GM21528 (cell line): Measurements from ENCODE around the gene TNFSF12.

Experiments used
- ATAC-seq: cut with Tn5 transposase; IDR thresholded peaks from one replicate; pipeline ENCODE4 v1.9.1; 2021; ENCODE audit warnings: mild to moderate bottlenecking, moderate library complexity; ENCODE audit not compliant: unreplicated experiment, low FRiP score

Gene TNFSF12, protein sequence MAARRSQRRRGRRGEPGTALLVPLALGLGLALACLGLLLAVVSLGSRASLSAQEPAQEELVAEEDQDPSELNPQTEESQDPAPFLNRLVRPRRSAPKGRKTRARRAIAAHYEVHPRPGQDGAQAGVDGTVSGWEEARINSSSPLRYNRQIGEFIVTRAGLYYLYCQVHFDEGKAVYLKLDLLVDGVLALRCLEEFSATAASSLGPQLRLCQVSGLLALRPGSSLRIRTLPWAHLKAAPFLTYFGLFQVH

DNA sequence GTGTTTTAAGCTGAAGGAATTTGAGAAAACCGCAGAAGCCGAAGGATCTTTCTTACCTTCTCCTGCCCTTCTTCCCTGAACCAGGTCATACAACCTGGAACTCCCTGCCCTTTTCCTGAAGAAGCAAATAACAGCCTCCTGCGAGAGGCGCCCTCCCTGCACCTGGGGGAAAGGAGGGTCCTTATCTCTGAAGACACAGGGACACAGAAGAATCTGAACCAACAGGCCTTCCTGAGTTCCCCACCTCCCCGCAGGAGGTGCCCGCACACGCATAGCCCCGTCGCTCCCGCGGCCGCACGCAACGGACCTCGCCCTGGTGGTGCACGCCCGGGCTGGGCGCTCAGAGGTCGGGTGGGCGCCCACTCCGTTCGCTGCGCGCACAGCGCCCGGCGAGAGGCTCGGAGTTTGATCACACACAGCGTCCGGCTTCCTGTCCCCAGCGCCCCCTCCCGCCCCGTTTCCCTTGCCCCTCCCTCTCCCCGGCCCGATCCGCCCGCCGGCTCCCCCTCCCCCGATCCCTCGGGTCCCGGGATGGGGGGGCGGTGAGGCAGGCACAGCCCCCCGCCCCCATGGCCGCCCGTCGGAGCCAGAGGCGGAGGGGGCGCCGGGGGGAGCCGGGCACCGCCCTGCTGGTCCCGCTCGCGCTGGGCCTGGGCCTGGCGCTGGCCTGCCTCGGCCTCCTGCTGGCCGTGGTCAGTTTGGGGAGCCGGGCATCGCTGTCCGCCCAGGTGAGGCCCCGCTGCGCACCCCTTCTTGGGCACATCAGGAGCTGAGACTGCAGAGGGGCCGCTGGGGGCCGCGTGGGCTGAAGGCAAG, at the start of gene TNFSF12:
TSS of gene TNFSF12 (plus strand) at position 474 of the 816 bp plus-strand sequence. CDS start at position 570, 96 bp downstream.
- ATAC-seq: no peak

DNA sequence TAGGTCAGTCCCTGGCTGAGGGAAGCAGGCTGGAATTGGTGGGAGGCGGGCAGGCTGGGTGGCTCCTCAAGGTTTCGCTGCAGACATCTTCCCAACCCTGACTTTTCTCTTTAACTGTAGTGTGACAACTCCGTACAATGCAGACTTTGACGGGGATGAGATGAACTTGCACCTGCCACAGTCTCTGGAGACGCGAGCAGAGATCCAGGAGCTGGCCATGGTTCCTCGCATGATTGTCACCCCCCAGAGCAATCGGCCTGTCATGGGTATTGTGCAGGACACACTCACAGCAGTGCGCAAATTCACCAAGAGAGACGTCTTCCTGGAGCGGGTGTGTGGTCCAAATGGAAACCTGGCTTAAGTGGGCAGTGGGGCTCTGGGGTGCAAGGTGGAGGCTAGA, 49.7 kb upstream of the TNFSF12 start:
- ATAC-seq: no peak

DNA sequence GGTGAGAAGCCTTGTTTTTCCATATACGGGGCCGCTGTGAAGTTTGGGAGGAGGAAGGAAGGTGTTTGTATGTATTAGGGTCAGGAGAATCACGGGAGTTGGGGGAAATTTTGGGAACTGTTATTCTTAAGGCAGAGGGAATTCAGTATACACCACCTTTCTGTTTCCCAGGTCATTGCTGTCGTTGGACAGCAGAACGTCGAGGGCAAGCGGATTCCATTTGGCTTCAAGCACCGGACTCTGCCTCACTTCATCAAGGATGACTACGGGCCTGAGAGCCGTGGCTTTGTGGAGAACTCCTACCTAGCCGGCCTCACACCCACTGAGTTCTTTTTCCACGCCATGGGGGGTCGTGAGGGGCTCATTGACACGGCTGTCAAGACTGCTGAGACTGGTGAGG, 47.1 kb upstream of the TNFSF12 start:
- ATAC-seq: no peak

DNA sequence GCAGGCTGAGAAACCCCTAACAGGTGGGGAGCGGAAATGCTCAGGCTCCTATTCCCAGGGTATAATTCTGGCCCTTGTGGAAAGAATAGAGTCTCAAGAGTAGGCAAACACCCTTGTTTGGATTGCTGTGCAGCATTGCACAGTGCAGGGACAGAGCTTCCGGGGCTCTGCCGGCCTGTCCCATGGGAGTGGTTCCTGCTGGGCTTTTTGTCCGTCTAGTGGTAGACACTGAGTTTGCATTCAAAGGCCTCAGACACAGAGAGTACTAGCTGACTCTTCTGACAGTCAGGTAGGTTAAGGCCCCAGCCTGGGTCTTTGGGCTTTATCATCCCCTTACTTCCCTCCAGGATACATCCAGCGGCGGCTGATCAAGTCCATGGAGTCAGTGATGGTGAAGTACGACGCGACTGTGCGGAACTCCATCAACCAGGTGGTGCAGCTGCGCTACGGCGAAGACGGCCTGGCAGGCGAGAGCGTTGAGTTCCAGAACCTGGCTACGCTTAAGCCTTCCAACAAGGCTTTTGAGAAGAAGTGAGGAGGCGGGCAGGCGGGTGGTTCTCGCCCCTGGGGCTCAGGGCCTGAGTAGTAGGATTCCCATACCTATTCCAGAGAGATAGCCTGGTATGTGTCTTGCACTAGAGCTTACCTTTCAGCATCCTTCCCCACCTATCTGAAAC, 46.5 kb upstream of the TNFSF12 start:
- no peak for ATAC-seq

DNA sequence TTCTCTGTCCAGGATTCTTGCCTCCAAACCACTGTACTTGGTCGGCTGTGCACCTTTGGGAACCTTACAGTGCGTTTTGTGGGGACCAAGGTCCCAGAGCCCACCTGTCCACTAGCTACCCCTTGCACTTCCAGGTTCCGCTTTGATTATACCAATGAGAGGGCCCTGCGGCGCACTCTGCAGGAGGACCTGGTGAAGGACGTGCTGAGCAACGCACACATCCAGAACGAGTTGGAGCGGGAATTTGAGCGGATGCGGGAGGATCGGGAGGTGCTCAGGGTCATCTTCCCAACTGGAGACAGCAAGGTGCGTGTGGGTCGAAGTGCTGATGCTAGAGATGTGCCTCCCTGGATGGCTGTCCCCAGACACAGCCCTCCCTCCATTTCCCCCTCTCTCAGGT, 45.9 kb upstream of the TNFSF12 start:
- ATAC-seq: no peak

DNA sequence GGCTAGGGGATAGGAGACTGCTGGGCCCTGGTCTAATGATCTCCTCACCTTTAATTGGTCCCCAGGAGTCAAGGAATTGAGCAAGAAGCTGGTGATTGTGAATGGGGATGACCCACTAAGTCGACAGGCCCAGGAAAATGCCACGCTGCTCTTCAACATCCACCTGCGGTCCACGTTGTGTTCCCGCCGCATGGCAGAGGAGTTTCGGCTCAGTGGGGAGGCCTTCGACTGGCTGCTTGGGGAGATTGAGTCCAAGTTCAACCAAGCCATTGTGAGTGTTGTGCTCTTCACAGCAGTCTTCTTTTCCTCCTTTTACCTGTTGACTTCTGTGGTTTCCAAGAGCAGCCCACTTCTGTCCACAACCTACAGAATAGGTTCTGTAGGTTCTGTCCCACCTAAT, 45.3 kb upstream of the TNFSF12 start:
- no peak for ATAC-seq

DNA sequence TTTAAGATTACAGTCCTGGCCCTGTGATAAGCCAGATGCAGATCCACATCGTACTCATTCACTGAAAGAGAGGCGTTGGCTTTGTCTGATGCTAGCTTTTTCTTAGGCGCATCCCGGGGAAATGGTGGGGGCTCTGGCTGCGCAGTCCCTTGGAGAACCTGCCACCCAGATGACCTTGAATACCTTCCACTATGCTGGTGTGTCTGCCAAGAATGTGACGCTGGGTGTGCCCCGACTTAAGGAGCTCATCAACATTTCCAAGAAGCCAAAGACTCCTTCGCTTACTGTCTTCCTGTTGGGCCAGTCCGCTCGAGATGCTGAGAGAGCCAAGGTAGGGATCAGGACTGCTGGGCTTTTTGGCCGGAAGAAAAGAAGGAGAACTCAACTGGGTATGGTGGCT, 40.7 kb upstream of the TNFSF12 start:
- ATAC-seq: no peak

DNA sequence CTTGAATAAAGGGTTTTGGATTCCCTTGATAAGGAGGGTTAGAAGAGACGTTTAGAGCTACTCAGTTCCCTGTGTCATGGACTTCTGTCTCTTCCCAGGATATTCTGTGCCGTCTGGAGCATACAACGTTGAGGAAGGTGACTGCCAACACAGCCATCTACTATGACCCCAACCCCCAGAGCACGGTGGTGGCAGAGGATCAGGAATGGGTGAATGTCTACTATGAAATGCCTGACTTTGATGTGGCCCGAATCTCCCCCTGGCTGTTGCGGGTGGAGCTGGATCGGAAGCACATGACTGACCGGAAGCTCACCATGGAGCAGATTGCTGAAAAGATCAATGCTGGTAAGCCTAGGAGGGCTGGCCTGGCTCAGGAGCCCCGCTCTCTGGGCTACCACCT, 40.0 kb upstream of the TNFSF12 start:
- ATAC-seq: no peak

DNA sequence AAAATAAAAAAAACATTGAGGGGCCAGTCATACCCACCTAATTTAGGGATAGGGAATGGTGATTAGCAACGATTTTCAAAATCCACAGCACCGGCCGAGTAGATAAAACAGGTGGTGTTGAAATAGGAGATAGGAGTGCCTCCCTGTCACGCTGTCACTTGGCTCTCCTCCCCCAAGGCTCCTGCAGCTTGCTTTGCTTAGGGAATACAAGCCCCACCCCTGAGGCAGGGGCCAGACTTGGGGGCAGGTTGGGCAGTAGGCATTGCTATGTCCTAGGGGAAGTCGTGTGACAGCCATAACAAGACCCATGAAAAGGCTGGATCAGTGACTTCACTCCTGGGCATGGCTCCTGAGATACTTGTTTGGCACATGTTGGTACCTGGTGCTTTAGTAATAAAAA, 38.9 kb upstream of the TNFSF12 start:
- no peak for ATAC-seq

DNA sequence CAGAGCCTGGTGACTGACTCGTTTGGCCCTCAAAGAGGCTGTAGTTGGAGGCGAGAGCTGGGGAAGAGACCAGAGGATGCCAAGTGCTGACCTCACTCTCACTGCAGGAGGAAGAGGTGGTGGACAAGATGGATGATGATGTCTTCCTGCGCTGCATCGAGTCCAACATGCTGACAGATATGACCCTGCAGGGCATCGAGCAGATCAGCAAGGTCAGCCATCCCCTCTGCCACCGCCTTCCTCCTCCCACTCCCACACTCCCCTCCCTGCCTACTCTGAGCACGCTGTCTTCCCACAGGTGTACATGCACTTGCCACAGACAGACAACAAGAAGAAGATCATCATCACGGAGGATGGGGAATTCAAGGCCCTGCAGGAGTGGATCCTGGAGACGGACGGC, 37.8 kb upstream of the TNFSF12 start:
- ATAC-seq: no peak

DNA sequence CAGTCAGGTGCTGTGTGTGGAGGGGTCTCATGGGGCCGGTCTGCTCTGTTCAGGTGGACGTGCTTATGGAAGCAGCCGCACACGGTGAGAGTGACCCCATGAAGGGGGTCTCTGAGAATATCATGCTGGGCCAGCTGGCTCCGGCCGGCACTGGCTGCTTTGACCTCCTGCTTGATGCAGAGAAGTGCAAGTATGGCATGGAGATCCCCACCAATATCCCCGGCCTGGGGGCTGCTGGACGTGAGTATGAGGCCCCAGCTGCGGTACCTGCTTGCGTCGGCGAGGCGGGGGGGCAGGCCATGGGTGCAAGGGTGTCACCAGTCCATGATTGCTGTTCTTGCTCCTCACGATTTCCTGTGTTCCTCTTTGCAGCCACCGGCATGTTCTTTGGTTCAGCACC, 36.8 kb upstream of the TNFSF12 start:
- ATAC-seq: no peak

DNA sequence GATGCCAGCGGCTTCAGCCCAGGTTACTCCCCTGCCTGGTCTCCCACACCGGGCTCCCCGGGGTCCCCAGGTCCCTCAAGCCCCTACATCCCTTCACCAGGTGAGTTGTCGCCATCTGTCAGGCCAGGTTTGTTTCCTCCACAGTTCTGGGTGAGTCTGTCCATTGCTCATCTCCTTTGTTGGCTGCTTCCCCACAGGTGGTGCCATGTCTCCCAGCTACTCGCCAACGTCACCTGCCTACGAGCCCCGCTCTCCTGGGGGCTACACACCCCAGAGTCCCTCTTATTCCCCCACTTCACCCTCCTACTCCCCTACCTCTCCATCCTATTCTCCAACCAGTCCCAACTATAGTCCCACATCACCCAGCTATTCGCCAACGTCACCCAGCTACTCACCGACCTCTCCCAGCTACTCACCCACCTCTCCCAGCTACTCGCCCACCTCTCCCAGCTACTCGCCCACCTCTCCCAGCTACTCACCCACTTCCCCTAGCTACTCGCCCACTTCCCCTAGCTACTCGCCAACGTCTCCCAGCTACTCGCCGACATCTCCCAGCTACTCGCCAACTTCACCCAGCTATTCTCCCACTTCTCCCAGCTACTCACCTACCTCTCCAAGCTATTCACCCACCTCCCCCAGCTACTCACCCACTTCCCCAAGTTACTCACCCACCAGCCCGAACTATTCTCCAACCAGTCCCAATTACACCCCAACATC, 35.9 kb upstream of the TNFSF12 start:
- no peak for ATAC-seq

DNA sequence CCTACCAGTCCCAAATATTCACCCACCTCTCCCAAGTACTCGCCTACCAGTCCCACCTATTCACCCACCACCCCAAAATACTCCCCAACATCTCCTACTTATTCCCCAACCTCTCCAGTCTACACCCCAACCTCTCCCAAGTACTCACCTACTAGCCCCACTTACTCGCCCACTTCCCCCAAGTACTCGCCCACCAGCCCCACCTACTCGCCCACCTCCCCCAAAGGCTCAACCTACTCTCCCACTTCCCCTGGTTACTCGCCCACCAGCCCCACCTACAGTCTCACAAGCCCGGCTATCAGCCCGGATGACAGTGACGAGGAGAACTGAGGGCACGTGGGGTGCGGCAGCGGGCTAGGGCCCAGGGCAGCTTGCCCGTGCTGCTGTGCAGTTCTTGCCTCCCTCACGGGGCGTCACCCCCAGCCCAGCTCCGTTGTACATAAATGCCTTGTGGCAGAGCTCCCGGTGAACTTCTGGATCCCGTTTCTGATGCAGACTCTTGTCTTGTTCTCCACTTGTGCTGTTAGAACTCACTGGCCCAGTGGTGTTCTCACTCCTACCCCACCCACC, 34.9 kb upstream of the TNFSF12 start:
- ATAC-seq: no peak

DNA sequence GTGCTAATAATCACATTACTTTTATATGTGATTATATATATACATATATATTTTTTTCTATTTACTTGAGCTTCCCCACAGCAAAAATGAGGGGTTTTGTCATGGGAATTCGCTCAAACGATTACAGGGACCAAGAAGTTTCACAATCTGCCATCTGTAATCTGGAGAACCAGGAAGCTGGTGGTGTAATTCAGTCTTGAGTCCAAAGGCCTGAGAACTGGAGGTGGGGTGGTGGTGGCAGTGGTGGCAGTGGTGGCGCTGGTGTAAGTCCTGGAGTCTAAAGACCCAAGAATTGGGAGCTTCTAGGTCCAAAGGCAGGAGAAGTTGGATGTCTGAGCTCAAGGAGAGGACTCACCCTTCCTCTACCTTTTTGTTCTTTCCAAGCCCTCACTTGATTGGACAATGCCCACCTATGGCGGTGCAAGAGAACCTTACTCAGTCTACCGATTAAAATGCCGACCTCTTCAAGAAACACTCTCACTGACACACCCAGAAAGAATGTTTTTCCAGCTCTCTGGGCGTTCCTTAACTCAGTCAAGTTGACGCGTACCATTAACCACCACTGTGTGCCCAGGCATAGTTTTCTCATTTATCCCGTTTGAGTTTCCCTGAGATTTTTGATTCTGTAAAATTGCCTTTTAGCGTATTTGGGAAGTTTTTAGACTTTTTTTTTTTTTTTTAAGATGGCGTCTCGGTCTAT, 32.8 kb upstream of the TNFSF12 start:
- ATAC-seq: no peak

DNA sequence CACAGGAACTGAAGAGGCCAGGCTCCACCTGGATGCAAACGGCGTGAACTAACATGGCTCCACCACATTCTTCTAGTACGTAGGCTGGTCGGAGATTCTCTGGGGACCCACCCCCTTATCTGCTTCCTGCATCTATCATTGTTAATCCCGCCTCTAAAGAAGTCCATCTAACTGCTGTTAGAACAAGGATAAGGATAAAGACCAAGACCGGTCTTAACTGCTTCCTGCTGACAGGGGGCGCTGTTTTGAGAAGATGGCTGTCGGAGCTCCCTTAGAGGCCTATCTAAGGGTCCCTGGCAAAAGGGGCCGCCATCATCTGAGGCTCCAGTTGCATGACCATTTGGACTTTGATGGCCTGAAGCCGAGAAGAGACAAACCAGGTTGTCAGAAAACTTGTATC, 25.8 kb upstream of the TNFSF12 start:
- no peak for ATAC-seq

DNA sequence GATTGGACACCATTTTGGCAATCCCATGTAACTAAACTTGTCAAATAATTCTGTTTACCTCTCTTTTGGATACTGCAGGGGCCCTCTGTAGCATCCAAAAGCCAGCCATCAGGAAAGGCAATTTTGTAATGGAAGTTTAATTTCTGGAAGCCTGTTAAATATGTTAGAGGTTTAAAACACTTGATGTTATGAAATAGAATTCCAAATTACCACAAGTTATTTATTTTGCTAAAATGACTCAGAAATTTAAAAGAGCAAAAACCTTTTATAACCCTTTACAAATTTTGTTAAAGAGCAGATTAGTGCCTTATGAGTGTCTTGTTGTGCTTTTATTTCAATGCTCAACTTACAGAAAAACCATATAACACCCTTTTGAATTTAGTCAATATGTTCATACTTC, 20.0 kb upstream of the TNFSF12 start:
- ATAC-seq: no peak

DNA sequence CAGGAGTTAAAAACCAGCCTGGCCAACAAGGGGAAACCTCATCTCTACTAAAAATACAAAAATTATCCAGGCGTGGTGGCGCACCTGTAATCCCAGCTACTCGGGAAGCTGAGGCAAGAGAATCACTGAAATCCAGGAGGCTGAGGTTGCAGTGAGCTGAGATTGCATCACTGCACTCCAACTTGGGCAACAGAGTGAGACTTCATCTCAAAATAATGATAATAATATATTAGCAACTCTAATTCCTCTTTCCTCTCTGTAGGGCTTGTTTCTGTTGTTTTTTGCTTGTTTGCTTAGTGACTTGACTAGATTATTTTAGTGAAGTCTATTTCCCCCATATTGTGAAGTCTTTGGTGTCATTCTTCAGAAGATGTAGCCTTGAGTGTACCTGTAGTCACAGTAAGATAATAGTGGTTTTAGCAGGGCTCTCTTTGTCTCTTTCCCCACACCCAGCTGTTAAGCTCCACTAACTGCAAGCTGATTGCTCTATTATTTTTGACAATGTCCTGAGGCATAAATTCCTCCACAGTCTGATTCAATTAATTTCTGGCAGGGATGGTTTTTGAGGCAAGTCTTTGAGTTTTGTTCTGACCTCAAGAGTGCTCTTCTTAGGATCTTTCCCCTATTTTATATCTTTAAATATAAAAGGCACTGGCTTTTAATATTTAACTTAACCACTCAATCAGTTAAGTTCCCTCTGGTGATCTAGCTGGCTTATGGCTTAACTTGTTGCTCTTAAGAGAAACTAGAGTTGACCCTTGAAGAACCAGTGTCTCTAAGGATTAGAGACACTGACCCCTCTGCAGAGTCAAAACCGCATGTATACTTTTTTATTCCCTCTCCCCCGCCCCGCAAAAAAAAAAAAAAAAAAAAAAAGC, 18.6 kb upstream of the TNFSF12 start:
- no peak for ATAC-seq

DNA sequence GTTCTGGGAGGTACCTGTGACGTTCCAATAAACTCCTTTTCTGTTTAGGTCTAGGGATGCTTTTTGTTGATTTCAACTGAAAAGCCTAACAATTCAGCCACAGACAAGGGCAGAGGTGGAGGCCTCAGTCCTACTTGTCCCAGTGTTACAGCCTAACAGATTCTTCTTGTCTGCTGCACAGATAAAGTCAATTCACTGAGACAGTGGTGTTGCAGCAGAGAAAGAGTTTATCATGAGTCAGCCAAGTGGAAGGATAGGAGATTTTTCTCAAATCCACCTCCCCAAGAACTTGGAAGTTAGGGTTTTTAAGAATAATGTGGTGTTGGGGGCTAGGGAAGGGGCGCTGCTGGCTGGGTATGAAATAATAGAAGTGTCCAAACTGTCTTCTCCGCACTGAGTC, 10.8 kb upstream of the TNFSF12 start:
- ATAC-seq: no peak

DNA sequence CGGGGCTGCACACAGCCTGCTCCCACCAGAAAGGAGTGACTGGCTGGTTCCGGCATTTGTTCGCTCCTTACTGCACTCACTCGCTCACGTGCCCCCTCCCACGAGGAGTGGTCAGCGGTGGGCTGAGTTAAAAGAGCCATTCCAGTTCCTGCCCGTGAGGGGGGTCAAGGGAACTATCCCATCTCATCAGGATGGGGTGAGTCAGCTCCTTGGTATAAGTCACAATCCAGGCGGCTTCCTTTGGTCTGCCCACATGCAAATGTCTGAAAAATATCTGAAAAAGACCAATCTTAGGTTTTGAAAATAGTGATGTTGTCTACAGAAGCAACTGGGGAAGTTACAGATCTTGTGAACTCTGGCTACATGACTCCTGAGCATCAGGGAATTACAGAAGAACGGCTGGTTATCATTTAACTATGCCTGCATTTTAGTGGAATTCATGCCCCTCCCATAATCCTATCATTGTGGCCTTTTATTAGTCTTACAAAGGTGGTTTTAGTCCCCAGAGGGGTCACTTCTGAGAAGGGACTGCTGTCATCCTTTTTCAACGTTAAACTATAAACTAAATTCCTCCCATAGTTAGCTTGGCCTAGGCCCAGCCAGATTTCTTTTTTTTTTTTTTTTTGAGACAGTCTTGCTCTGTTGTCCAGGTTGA, 9.8 kb upstream of the TNFSF12 start:
- no peak for ATAC-seq
